Fibroblast of skin of right quadriceps (primary cell): ENCODE data around the gene SCN1A.
A peak's percentile ranks its signal among the peaks of the same experiment; 100 is the strongest.
"Not testable (repeated sequence)": the region's sequence is repeated elsewhere in the genome, so short reads cannot be mapped to it uniquely, and the experiment has no call there.

ENCODE experiments used
- DNase-seq: peaks from one replicate; pipeline ENCODE4 v3.0.0-alpha.2; 2013

The SCN1A gene

GRCh38 chr2:166074011-166074410 lies 53.8 kb downstream of the SCN1A start:
- no peak for DNase-seq

- DNase-seq, result no peak
Observed at GRCh38 chr2:166070231-166070630, 57.6 kb downstream of the SCN1A start.

GRCh38 chr2:166068981-166069380 lies 58.8 kb downstream of the SCN1A start:
- no peak for DNase-seq

- DNase-seq, result no peak
Observed at GRCh38 chr2:166067229-166067628, 60.6 kb downstream of the SCN1A start.

- no peak for DNase-seq
Observed at GRCh38 chr2:166060191-166060590, 67.6 kb downstream of the SCN1A start.

GRCh38 chr2:166057370-166058164 lies 70.3 kb downstream of the SCN1A start:
- no peak for DNase-seq

- no peak for DNase-seq
Observed at GRCh38 chr2:166044853-166045483, 82.9 kb downstream of the SCN1A start.

- peak; percentile 2 for DNase-seq
Observed at GRCh38 chr2:166042768-166043390, 84.9 kb downstream of the SCN1A start.

- peak; percentile 5 for DNase-seq
Observed at GRCh38 chr2:166042356-166042755, 85.5 kb downstream of the SCN1A start.

- no peak for DNase-seq
Observed at GRCh38 chr2:166041613-166042012, 86.2 kb downstream of the SCN1A start.

- DNase-seq, result no peak
Observed at GRCh38 chr2:166032361-166032760, 95.5 kb downstream of the SCN1A start.

- peak; percentile 15 for DNase-seq
Observed at GRCh38 chr2:166031054-166031453, 96.8 kb downstream of the SCN1A start.

- no peak for DNase-seq
Observed at GRCh38 chr2:166025313-166025712, 102.5 kb downstream of the SCN1A start.

GRCh38 chr2:166017208-166017607 lies 110.6 kb downstream of the SCN1A start:
- DNase-seq, result no peak

- no peak for DNase-seq
Observed at GRCh38 chr2:166013878-166014277, 113.9 kb downstream of the SCN1A start.

- no peak for DNase-seq
Observed at GRCh38 chr2:166011660-166012059, 116.2 kb downstream of the SCN1A start.

GRCh38 chr2:166000401-166000800 lies 127.4 kb downstream of the SCN1A start:
- no peak for DNase-seq

- DNase-seq, result no peak
Observed at GRCh38 chr2:165990846-165991245, 137.0 kb downstream of the SCN1A start.

- no peak for DNase-seq
Observed at GRCh38 chr2:165989851-165990250, 138.0 kb downstream of the SCN1A start.

- DNase-seq, result no peak
Observed at GRCh38 chr2:165985120-165985519, 142.7 kb downstream of the SCN1A start.

- DNase-seq, result not testable (repeated sequence)
Observed at GRCh38 chr2:165972161-165972560, 155.7 kb downstream of the SCN1A start.

- DNase-seq, result no peak
Observed at GRCh38 chr2:165970663-165971062, 157.2 kb downstream of the SCN1A start.

- no peak for DNase-seq
Observed at GRCh38 chr2:165969227-165969626, 158.6 kb downstream of the SCN1A start.

- DNase-seq, result no peak
Observed at GRCh38 chr2:165967746-165968145, 160.1 kb downstream of the SCN1A start.
